AG10803 (cell line): ENCODE data around the gene CXorf51B.
"Not testable (repeated sequence)": the region's sequence is repeated elsewhere in the genome, so short reads cannot be mapped to it uniquely, and the experiment has no call there.

Experiments
- DNase-seq: peaks from one replicate; pipeline ENCODE4 v3.0.0; 2010; ENCODE audit warnings: low read depth
- H3K4me3 ChIP-seq: 2 replicates; pipeline ENCODE4 v1.5.1; 2011; ENCODE audit warnings: mild to moderate bottlenecking, low read length, control low read depth
- TF ChIP-seq, protein P1 (sequence below): conservative IDR thresholded peaks from 2 replicates; pipeline ENCODE4 v1.5.1; 2011; ENCODE audit warnings: mild to moderate bottlenecking, low read length, control low read depth, inconsistent platforms

Gene CXorf51B

DNA sequence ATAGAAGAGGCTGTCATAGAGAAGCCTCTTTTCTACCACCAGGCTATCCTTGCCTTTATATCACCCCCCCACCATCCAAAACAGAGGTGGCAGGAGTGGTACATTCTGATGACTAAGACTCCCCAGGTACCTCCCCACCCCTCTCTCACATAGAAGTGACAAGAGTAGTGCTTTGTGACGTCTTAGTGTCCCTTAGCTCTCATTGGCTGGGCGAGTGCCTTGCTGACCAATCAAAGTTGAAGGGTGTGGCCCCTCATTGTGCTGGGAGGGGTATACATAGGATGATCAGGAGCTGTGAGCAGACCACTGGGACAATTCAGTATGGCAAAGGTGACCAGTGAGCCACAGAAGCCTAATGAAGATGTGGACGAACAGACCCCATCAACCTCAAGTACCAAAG is at the start of gene CXorf51B:
CXorf51B (plus strand) TSS at position 301 of the 400 bp plus-strand sequence; CDS start at position 322, 21 bp downstream.
- DNase-seq, H3K4me3 ChIP-seq: not testable (repeated sequence)

DNA sequence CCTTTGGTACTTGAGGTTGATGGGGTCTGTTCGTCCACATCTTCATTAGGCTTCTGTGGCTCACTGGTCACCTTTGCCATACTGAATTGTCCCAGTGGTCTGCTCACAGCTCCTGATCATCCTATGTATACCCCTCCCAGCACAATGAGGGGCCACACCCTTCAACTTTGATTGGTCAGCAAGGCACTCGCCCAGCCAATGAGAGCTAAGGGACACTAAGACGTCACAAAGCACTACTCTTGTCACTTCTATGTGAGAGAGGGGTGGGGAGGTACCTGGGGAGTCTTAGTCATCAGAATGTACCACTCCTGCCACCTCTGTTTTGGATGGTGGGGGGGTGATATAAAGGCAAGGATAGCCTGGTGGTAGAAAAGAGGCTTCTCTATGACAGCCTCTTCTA is 5.1 kb downstream of the CXorf51B start, which contains the start of gene CXorf51A:
CXorf51A (minus strand) TSS at position 101 of the 400 bp plus-strand sequence; CDS start at position 80, 21 bp downstream.
- H3K4me3 ChIP-seq, DNase-seq: not testable (repeated sequence)

DNA sequence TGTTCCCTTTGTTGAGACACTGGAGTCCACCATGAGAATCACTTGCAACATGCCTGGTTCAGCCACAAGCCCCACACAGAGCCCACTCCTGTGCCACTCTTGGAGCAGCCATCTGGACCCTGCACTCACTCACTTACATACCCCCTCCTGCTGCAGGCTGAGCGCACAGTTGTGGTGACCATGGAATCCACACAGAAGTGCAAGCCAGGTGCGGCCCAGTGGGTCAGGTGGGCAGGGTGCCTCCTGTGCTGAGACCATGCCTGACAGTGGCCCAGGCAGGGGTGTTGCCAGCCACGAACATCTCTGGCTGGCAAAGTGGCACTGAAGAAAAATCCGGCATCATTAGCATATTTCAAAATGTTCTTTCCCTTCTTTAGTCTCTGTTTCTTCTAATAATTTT is 22.4 kb downstream of the CXorf51B start:
- TF ChIP-seq, protein P1, sequence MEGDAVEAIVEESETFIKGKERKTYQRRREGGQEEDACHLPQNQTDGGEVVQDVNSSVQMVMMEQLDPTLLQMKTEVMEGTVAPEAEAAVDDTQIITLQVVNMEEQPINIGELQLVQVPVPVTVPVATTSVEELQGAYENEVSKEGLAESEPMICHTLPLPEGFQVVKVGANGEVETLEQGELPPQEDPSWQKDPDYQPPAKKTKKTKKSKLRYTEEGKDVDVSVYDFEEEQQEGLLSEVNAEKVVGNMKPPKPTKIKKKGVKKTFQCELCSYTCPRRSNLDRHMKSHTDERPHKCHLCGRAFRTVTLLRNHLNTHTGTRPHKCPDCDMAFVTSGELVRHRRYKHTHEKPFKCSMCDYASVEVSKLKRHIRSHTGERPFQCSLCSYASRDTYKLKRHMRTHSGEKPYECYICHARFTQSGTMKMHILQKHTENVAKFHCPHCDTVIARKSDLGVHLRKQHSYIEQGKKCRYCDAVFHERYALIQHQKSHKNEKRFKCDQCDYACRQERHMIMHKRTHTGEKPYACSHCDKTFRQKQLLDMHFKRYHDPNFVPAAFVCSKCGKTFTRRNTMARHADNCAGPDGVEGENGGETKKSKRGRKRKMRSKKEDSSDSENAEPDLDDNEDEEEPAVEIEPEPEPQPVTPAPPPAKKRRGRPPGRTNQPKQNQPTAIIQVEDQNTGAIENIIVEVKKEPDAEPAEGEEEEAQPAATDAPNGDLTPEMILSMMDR, result no peak
- DNase-seq, result no peak
- H3K4me3 ChIP-seq, result no peak overlapping the region

DNA sequence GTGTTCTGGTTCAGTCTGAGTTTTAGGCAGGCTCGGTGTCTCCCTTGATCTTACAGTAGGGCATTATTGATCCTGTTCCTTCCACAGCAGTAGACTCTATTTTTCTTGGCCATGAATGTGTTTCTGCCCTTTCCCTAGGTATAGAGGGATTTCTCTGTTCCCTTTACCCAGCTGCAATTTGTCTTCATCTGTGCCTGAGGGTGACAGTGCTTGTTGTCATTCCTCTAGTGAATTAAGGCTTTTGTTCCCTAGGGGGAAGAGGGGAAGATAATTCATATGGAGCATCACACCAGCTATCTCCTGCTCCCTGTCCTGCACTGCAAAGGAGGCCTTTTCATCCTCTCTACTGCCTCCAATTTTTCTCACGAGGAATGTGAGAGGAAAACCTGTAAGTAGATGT is 44.7 kb downstream of the CXorf51B start:
- DNase-seq, result no peak
- TF ChIP-seq, protein P1, result no peak
- H3K4me3 ChIP-seq, result no peak overlapping the region
